GM19240 (cell line): Measurements from ENCODE around the gene MYO16.

Source experiments
- DNase-seq: peaks from one replicate; pipeline ENCODE4 v3.0.0; 2011; ENCODE audit warnings: low spot score; ENCODE audit not compliant: insufficient read length

MYO16 gene

GRCh38 chr13:109226631-109227030 lies 597.2 kb downstream of the MYO16 start:
- no peak for DNase-seq

GRCh38 chr13:109227344-109227940 lies 598.0 kb downstream of the MYO16 start:
- no peak for DNase-seq

GRCh38 chr13:109228211-109228610 lies 598.8 kb downstream of the MYO16 start:
- DNase-seq: no peak

GRCh38 chr13:109231888-109232287 lies 602.5 kb downstream of the MYO16 start:
- no peak for DNase-seq

- no peak for DNase-seq
Measured at GRCh38 chr13:109233293-109233692, 603.9 kb downstream of the MYO16 start.

- DNase-seq: no peak
Measured at GRCh38 chr13:109235901-109236300, 606.5 kb downstream of the MYO16 start.

GRCh38 chr13:109241160-109241559 lies 611.7 kb downstream of the MYO16 start:
- DNase-seq: no peak

- no peak for DNase-seq
Measured at GRCh38 chr13:109243311-109243951, 614.0 kb downstream of the MYO16 start.

- no peak for DNase-seq
Measured at GRCh38 chr13:109244566-109244965, 615.2 kb downstream of the MYO16 start.

GRCh38 chr13:109246001-109246400 lies 616.6 kb downstream of the MYO16 start:
- no peak for DNase-seq

- DNase-seq: no peak
Measured at GRCh38 chr13:109249780-109250528, 620.5 kb downstream of the MYO16 start.

GRCh38 chr13:109251956-109252355 lies 622.5 kb downstream of the MYO16 start:
- no peak for DNase-seq

- DNase-seq: no peak
Measured at GRCh38 chr13:109253316-109253715, 623.9 kb downstream of the MYO16 start.

- no peak for DNase-seq
Measured at GRCh38 chr13:109254274-109254673, 624.9 kb downstream of the MYO16 start.

GRCh38 chr13:109255141-109255856 lies 625.9 kb downstream of the MYO16 start:
- DNase-seq: no peak

- DNase-seq: no peak
Measured at GRCh38 chr13:109256866-109257760, 627.7 kb downstream of the MYO16 start.
